Measurements from ENCODE around the gene ZNF366. TPM values are rescaled to one million over a fixed set of nuclear protein-coding genes. Genes with fewer than 3 reads are reported as not detected.
A peak's percentile ranks its signal among the peaks of the same experiment; 100 is the strongest.

The ZNF366 gene
- total RNA-seq, 4 donors from 2014 or later: 0.38 to 3.8 (median 2.1) TPM

DNA sequence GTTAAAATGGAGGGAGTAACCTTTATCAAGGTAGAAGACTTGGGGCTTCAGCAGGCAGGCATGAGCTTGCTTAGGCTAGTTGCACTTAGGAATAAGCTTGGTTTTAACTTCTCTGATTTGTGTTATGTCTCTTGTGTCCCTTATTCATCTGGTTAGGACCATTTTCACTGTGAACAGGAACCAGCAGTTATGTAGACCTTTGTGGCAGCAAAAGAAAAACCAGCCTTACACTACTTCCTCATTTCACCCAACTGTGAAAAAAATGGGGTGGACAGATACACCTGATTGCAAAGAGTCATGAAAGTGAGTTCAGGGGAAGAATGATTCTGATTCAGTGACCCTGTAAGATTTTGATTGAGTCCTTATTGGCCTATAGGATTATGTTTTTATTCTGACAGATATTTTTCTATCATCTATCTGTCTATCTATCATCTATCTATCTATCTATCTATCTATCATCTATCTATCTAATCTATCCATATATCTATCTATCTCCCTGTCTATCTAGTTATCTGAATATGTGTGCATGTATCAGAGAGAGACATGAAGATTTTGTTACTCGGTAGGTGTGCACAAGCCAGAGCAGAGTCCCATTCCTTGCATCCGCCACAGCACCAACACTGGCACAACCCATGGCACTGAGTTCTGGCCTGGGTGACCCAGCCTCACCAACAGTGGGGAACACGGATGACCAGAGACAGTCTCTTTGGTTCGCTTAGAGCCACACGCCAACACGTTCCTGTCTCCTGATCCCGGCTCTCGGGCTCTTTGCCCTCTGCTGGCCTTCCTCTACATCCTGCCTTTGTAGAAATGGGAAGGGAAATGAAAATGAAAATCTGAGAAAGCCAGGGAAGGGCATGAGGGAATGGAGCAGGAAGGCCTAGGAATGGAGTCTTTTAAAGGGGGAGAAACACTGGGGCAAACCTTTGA lies 1.3 kb upstream of the ZNF366 start:
- WGBS: 91% methylated on average over 8 of the region's 8 CpGs
- Histone ChIP-seq H3K9me3 (no peaks in the 10 kb centered on the region), H3K4me1 (peaks cover 30% of the 10 kb centered on the region), H3K27ac (no peak overlapping the region), H3K36me3 (no peaks in the 10 kb centered on the region), H3K27me3 (no peaks in the 10 kb centered on the region), H3K4me3 (no peak overlapping the region)
- DNase-seq (ENCODE audit: low spot score in 2 of 2): no peak
- TF ChIP-seq EP300 (IDR thresholded peaks at IDR 0.05): no peak
- TF ChIP-seq POLR2AphosphoS5 (IDR thresholded peaks at IDR 0.05): no peak
- no peak for TF ChIP-seq POLR2A (IDR thresholded peaks at IDR 0.05)
- TF ChIP-seq, protein P1, sequence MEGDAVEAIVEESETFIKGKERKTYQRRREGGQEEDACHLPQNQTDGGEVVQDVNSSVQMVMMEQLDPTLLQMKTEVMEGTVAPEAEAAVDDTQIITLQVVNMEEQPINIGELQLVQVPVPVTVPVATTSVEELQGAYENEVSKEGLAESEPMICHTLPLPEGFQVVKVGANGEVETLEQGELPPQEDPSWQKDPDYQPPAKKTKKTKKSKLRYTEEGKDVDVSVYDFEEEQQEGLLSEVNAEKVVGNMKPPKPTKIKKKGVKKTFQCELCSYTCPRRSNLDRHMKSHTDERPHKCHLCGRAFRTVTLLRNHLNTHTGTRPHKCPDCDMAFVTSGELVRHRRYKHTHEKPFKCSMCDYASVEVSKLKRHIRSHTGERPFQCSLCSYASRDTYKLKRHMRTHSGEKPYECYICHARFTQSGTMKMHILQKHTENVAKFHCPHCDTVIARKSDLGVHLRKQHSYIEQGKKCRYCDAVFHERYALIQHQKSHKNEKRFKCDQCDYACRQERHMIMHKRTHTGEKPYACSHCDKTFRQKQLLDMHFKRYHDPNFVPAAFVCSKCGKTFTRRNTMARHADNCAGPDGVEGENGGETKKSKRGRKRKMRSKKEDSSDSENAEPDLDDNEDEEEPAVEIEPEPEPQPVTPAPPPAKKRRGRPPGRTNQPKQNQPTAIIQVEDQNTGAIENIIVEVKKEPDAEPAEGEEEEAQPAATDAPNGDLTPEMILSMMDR (IDR thresholded peaks at IDR 0.05): no peak

DNA sequence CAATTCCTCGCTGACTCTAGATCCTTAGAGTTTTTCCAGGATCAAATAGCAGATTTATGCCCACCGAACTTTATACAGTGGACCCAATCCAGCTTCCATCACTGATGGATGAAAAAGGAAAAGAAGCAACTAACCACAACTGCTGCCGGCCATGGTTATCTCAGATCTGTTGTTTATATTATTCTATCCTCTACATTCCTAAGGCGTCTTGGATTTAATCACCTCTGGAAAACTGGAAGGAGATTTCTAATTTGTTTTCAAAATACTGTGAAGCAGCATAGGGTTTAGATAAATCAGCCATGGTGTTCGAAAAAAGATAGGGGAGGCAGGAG lies 663 bp upstream of the ZNF366 start:
- no peaks in the 10 kb centered on the region for H3K27me3 ChIP-seq
- H3K4me1 ChIP-seq: peaks cover 30% of the 10 kb centered on the region
- DNase-seq (ENCODE audit: low spot score in 2 of 2): no peak
- no peaks in the 10 kb centered on the region for H3K36me3 ChIP-seq
- TF ChIP-seq POLR2AphosphoS5 (IDR thresholded peaks at IDR 0.05) (no peak), POLR2A (IDR thresholded peaks at IDR 0.05) (no peak), EP300 (IDR thresholded peaks at IDR 0.05) (no peak)
- TF ChIP-seq, protein P1 (IDR thresholded peaks at IDR 0.05): no peak
- 77% methylated on average over 5 of the region's 5 CpGs for WGBS
- H3K4me3 ChIP-seq: no peak overlapping the region
- H3K27ac ChIP-seq: no peak overlapping the region
- H3K9me3 ChIP-seq: no peaks in the 10 kb centered on the region

DNA sequence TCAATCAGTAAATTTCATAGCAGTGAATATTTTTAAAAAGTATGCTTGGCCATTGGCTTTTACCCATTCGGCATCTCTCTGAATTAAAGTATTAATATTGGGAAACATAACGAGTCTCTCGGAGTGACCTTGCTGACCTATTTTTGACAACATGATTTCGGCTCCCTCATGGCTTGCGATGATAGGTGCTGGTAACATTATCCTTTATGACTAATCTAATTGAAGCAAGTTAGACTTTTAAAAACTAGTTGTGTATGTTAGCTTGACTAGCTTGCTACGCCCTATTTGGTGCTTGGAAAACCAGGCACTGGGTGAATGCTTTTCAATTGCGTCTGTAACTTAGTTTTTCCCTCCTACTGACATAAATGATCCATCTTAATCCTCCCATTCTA lies 1.1 kb downstream of the ZNF366 start:
- DNase-seq (ENCODE audit: low spot score in 2 of 2): no peak
- TF ChIP-seq, protein P1 (IDR thresholded peaks at IDR 0.05): no peak
- TF ChIP-seq POLR2A (IDR thresholded peaks at IDR 0.05): no peak
- no peak for TF ChIP-seq POLR2AphosphoS5 (IDR thresholded peaks at IDR 0.05)
- TF ChIP-seq EP300 (IDR thresholded peaks at IDR 0.05): no peak
- Histone ChIP-seq H3K27me3 (no peaks in the 10 kb centered on the region), H3K9me3 (no peaks in the 10 kb centered on the region), H3K4me3 (peak overlapping the region; percentile 27), H3K27ac (no peak overlapping the region), H3K36me3 (no peaks in the 10 kb centered on the region), H3K4me1 (peaks cover 27% of the 10 kb centered on the region)
- WGBS: 79% methylated on average over 7 of the region's 7 CpGs

DNA sequence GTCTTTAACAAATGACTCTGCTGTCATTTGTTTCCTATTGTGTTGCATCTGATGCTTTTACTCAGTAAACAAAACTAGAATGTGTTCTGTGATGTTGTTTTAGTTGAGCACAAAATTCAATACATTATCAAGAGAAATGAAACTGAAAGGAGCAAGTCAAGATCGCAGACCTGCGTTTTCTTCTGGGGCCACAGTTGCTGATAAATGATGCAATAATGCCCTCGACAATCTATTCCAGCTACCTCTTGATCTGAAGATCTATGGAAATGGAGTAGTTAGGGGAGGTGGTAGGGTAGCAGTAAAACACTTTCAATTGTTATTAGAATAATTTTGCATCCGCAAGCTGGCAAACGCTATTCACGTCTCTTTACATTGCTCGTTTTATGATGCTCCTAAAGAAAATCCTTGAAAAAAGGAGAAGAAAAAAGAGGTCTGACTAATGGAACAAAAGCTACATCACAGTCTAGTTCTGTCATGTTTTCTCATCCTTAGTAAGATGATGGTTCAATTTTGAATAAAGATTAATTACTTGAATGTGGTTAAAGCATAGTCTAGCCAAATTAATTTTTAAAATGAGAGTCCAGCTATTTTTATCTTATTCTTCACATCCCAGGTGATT lies 1.6 kb downstream of the ZNF366 start:
- H3K27ac ChIP-seq: peak overlapping the region; percentile 20
- peak overlapping the region; percentile 27 for H3K4me3 ChIP-seq
- WGBS: 76% methylated on average over 7 of the region's 7 CpGs

More for the DNA sequence above, 1.6 kb downstream of the ZNF366 start:
- H3K9me3 ChIP-seq: no peaks in the 10 kb centered on the region
- no peaks in the 10 kb centered on the region for H3K36me3 ChIP-seq
- H3K27me3 ChIP-seq: no peaks in the 10 kb centered on the region
- DNase-seq (ENCODE audit: low spot score in 2 of 2): no peak
- peaks cover 22% of the 10 kb centered on the region for H3K4me1 ChIP-seq
- no peak for TF ChIP-seq EP300 (IDR thresholded peaks at IDR 0.05)
- TF ChIP-seq POLR2A (IDR thresholded peaks at IDR 0.05): no peak
- no peak for TF ChIP-seq POLR2AphosphoS5 (IDR thresholded peaks at IDR 0.05)
- TF ChIP-seq, protein P1 (IDR thresholded peaks at IDR 0.05): no peak

Data from suprapubic skin (tissue), 4 donors.